OCI-LY7 (cell line): Measurements from ENCODE around the gene CALHM6.

Experiments used
- CTCF ChIP-seq: fragments of 200-600 bp; sonication (generic); conservative IDR thresholded peaks from 2 replicates; pipeline ENCODE4 v1.5.1; 2014; ENCODE audit warnings: mild to moderate bottlenecking, antibody characterized with exemption, low read length, moderate library complexity, mixed read lengths
- EZH2phosphoT487 ChIP-seq: fragments of 200-600 bp; sonication (generic); IDR thresholded peaks from 2 replicates; pipeline ENCODE4 v1.6.1; 2018; ENCODE audit warnings: low read depth, borderline replicate concordance, mild to moderate bottlenecking, mixed run types, antibody characterized with exemption, low read length, moderate library complexity, mixed read lengths

- TF ChIP-seq CTCF (no peak), EZH2phosphoT487 (no peak)
These were observed 5.1 kb upstream of the CALHM6 start for GRCh38 chr6:116456106-116456505.
